HFFc6 (cell line): ENCODE measurements around the gene CFAP97D2. TPM values are rescaled to one million over a fixed set of nuclear protein-coding genes. Genes with fewer than 3 reads are reported as not detected.

Experiments
- DNase-seq: peaks from one replicate; pipeline ENCODE4 v3.0.0-alpha.2; 2018
- H3K27ac Mint-ChIP-seq: 2 replicates; pipeline ENCODE4 v1.8.0; 2020; ENCODE audit warnings: mild to moderate bottlenecking, mixed read lengths
- H3K27me3 Mint-ChIP-seq: 2 replicates; pipeline ENCODE4 v1.8.0; 2021; ENCODE audit warnings: mild to moderate bottlenecking, moderate library complexity, mixed read lengths; ENCODE audit not compliant: insufficient read depth
- H3K36me3 Mint-ChIP-seq: 2 replicates; pipeline ENCODE4 v1.8.0; 2021; ENCODE audit warnings: low read depth, mixed read lengths
- H3K4me1 Mint-ChIP-seq: 2 replicates; pipeline ENCODE4 v1.8.0; 2020; ENCODE audit warnings: low read depth, mixed read lengths
- H3K4me3 Mint-ChIP-seq: 2 replicates; pipeline ENCODE4 v1.8.0; 2020; ENCODE audit warnings: mild to moderate bottlenecking, moderate library complexity, mixed read lengths
- H3K9me3 Mint-ChIP-seq: 2 replicates; pipeline ENCODE4 v1.8.0; 2020; ENCODE audit warnings: mild to moderate bottlenecking, mixed read lengths
- CTCF ChIP-seq: fragments of 200-600 bp; sonication (generic); IDR thresholded peaks from 2 replicates; pipeline ENCODE4 v1.5.0; 2021; ENCODE audit warnings: antibody characterized with exemption, mild to moderate bottlenecking
- total RNA-seq, 6 experiments: library from RNA; stranded (reverse); fragmentation: NEBNext Ultra II Directional; extraction: Animal tissue kit (Norgen Biotek cat#: 25700); gene quantifications; 2 replicates in 1 of 6; 3 replicates in 5 of 6; pipeline ENCODE4 v1.2.3, GENCODE V29; 2021

CFAP97D2 gene
- total RNA-seq, 6 experiments from 2014 or later = not detected

- DNase-seq = no peak
- no peaks in the 10 kb centered on the region for H3K36me3 Mint-ChIP-seq
- no peak overlapping the region for H3K27ac Mint-ChIP-seq
- peaks cover 18% of the 10 kb centered on the region for H3K27me3 Mint-ChIP-seq
- H3K9me3 Mint-ChIP-seq = no peaks in the 10 kb centered on the region
- no peak overlapping the region for H3K4me3 Mint-ChIP-seq
- TF ChIP-seq CTCF = no peak
- peaks cover 17% of the 10 kb centered on the region for H3K4me1 Mint-ChIP-seq
Observed at GRCh38 chr13:114161028-114161556, 18.0 kb upstream of the CFAP97D2 start.

GRCh38 chr13:114161644-114162532, 17.2 kb upstream of the CFAP97D2 start:
- no peak for TF ChIP-seq CTCF
- DNase-seq = no peak
- Mint-ChIP-seq H3K36me3 (no peaks in the 10 kb centered on the region), H3K4me3 (peak overlapping the region; percentile 74), H3K27ac (no peak overlapping the region), H3K9me3 (no peaks in the 10 kb centered on the region), H3K4me1 (peaks cover 12% of the 10 kb centered on the region), H3K27me3 (peaks cover 22% of the 10 kb centered on the region)

GRCh38 chr13:114162533-114162922, 16.5 kb upstream of the CFAP97D2 start:
- no peak for TF ChIP-seq CTCF
- H3K9me3 Mint-ChIP-seq = no peaks in the 10 kb centered on the region
- H3K27me3 Mint-ChIP-seq = peaks cover 22% of the 10 kb centered on the region
- H3K4me3 Mint-ChIP-seq = peak overlapping the region; percentile 74; the same call in 1 of the 2 replicates
- no peak overlapping the region for H3K27ac Mint-ChIP-seq
- peaks cover 18% of the 10 kb centered on the region for H3K4me1 Mint-ChIP-seq
- no peak for DNase-seq
- H3K36me3 Mint-ChIP-seq = no peaks in the 10 kb centered on the region

- H3K9me3 Mint-ChIP-seq = no peaks in the 10 kb centered on the region
- H3K36me3 Mint-ChIP-seq = no peaks in the 10 kb centered on the region
- H3K4me1 Mint-ChIP-seq = peaks cover 19% of the 10 kb centered on the region
- H3K27me3 Mint-ChIP-seq = peaks cover 20% of the 10 kb centered on the region
- DNase-seq = no peak
- TF ChIP-seq CTCF = no peak
- no peak overlapping the region for H3K4me3 Mint-ChIP-seq
- no peak overlapping the region for H3K27ac Mint-ChIP-seq
Observed at GRCh38 chr13:114164053-114164452, 15.0 kb upstream of the CFAP97D2 start.

GRCh38 chr13:114164681-114165429, 14.2 kb upstream of the CFAP97D2 start:
- peaks cover 20% of the 10 kb centered on the region for H3K27me3 Mint-ChIP-seq
- H3K4me1 Mint-ChIP-seq = peaks cover 19% of the 10 kb centered on the region
- H3K9me3 Mint-ChIP-seq = no peaks in the 10 kb centered on the region
- TF ChIP-seq CTCF = no peak
- DNase-seq = no peak
- H3K4me3 Mint-ChIP-seq = no peak overlapping the region
- no peak overlapping the region for H3K27ac Mint-ChIP-seq
- no peaks in the 10 kb centered on the region for H3K36me3 Mint-ChIP-seq
